NT2/D1 (cell line): Measurements from ENCODE around the gene SCAPER.
"Not testable (repeated sequence)": the region's sequence is repeated elsewhere in the genome, so short reads cannot be mapped to it uniquely, and the experiment has no call there.

ENCODE experiments used
- DNase-seq: peaks from one replicate; pipeline ENCODE4 v3.0.0-alpha.2; 2011; ENCODE audit warnings: low read depth, low spot score
- H3K27me3 ChIP-seq: 2 replicates; pipeline ENCODE4 v1.6.0; 2011; ENCODE audit warnings: mild to moderate bottlenecking; ENCODE audit not compliant: insufficient read length, insufficient read depth
- H3K36me3 ChIP-seq: 2 replicates; pipeline ENCODE4 v1.6.1; 2011; ENCODE audit warnings: mild to moderate bottlenecking, low read length, mixed read lengths; ENCODE audit not compliant: insufficient read depth, insufficient read length
- H3K4me1 ChIP-seq: 2 replicates; pipeline ENCODE4 v1.5.1; 2011; ENCODE audit not compliant: insufficient read depth, insufficient read length
- H3K4me3 ChIP-seq: 2 replicates; pipeline ENCODE4 v1.5.1; 2011; ENCODE audit warnings: low read depth; ENCODE audit not compliant: insufficient read length
- H3K9ac ChIP-seq: 2 replicates; pipeline ENCODE4 v1.6.0; 2011; ENCODE audit warnings: low read depth; ENCODE audit not compliant: insufficient read length
- H3K9me3 ChIP-seq: 2 replicates; pipeline ENCODE4 v1.5.1; 2011; ENCODE audit warnings: mild to moderate bottlenecking, low read length; ENCODE audit not compliant: insufficient read depth
- SUZ12 ChIP-seq: IDR thresholded peaks from 2 replicates; pipeline ENCODE4 v1.6.1; 2011; ENCODE audit not compliant: insufficient read length, insufficient read depth; ENCODE audit errors: extremely low read depth
- YY1 ChIP-seq: IDR thresholded peaks from 2 replicates; pipeline ENCODE4 v1.6.1; 2011; ENCODE audit not compliant: insufficient read length, insufficient read depth
- ZNF274 ChIP-seq: IDR thresholded peaks from 2 replicates; pipeline ENCODE4 v1.6.1; 2011; ENCODE audit warnings: mild to moderate bottlenecking, low read depth, low read length

The SCAPER gene

DNA sequence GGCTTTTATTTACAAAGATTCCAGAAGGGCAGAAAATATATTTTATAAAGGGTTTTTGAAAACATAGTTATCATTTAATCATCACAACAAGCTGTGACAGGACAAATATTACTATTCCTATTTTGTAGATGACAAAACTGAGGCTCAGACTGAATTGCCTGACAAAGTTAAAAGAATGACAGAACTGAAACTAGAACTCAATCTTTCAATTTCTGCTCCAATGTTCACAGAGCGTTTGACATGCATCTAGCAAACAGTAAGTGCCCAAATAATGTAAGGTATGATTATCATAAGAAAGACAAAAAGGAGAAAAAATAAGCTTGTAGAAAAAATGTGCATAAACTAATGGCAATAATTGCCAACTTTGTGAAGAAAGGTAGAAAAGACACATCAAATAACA lies 61.9 kb downstream of the SCAPER start:
- Histone ChIP-seq H3K4me3 (no peak overlapping the region), H3K9me3 (no peaks in the 10 kb centered on the region), H3K9ac (no peak overlapping the region), H3K4me1 (no peaks in the 10 kb centered on the region), H3K36me3 (no peaks in the 10 kb centered on the region), H3K27me3 (no peaks in the 10 kb centered on the region)
- TF ChIP-seq ZNF274, result no peak
- no peak for TF ChIP-seq YY1
- no peak for TF ChIP-seq SUZ12
- DNase-seq, result no peak

DNA sequence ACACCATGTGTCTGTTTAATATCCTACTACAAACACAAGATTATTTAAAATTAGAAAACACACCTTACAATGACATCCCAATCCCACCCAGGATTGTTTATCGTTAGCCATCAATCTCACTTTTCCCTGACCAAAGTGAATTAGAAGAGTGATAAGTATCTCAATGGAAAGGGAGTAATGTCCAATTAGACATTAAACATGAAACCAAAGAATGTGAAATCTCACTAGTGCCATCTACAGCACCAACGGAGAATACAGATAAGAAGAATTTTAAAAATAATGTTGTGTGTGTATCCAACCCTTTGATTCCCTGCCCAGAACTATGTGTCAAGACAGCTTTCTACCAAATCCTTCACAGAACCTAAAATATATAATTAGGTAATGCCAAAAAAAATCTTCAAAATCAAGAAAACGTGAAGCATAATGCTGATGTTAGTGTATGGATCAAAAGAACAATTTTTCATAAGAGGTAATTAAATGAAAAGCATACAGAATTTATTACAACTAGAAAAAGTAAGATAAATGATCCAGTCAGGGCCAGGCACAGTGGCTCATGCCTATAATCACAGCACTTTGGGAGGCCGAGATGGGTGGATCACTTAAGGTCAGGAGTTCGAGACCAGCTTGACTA lies 64.2 kb downstream of the SCAPER start:
- no peak overlapping the region for H3K4me3 ChIP-seq
- H3K36me3 ChIP-seq, result no peaks in the 10 kb centered on the region
- no peaks in the 10 kb centered on the region for H3K27me3 ChIP-seq
- H3K9ac ChIP-seq, result no peak overlapping the region
- TF ChIP-seq SUZ12 (no peak), ZNF274 (no peak), YY1 (no peak)
- DNase-seq, result no peak
- H3K9me3 ChIP-seq, result no peaks in the 10 kb centered on the region
- H3K4me1 ChIP-seq, result no peaks in the 10 kb centered on the region

DNA sequence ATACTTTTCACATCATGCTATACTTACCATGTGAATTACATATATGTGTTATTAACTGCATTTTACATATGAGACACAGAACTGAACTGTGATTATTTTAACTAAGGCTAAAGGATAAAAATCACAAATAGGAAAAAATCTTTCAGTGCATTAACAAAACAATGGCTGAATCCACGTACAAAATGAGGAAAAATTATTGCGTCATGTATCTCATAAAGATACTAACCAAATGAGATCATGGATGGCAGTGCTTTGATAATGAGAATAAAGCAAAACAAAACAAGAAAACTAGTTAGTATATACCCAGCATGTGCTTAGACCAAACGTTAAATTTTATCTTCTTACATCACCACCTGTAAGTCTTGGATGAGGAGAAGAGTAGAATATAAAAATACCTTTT lies 66.0 kb downstream of the SCAPER start:
- Histone ChIP-seq H3K9me3 (no peaks in the 10 kb centered on the region), H3K4me1 (no peaks in the 10 kb centered on the region), H3K9ac (no peak overlapping the region), H3K36me3 (no peaks in the 10 kb centered on the region), H3K4me3 (no peak overlapping the region), H3K27me3 (no peaks in the 10 kb centered on the region)
- TF ChIP-seq SUZ12, result no peak
- no peak for TF ChIP-seq ZNF274
- TF ChIP-seq YY1, result no peak
- no peak for DNase-seq

DNA sequence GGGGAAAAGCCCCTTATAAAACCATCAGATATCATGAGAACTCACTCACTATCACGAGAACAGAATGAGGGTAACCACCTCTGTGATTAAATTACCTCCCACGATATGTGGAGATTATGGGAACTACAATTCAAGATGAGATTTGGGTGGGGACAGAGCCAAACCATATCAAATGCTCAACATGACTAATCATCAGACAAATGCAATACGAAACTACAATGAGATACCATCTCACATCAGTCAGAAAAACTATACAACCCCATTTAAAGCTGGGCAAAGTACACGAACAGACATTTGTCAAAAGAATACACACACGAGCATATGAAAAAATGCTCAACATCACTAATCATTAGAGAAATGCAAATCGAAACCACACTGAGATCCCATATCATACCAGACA lies 67.7 kb downstream of the SCAPER start:
- TF ChIP-seq YY1 (no peak), ZNF274 (no peak), SUZ12 (no peak)
- H3K9me3 ChIP-seq, result no peaks in the 10 kb centered on the region

DNA sequence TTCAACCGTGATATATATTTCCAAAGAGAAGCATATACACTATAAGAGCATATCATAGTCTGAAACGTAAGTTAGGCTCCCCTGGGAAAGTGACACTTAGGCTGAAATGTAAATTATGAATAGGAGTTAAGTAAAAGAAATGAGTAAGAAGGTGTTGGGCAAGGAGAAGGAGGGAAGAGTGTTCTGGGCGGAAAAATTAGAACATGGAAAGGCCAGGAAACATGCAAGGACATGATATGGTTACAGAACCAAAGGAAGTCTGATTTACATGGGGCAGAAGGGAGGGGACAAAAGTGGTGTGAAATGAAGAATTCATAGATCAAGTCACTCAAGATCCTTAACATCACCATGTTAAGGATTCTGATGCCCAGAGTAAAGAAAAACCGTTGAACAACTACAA lies 75.2 kb downstream of the SCAPER start:
- TF ChIP-seq ZNF274 (no peak), YY1 (no peak), SUZ12 (no peak)
- no peak for DNase-seq
- H3K4me3 ChIP-seq, result no peak overlapping the region
- no peaks in the 10 kb centered on the region for H3K36me3 ChIP-seq
- H3K9me3 ChIP-seq, result no peaks in the 10 kb centered on the region
- no peaks in the 10 kb centered on the region for H3K27me3 ChIP-seq
- no peak overlapping the region for H3K9ac ChIP-seq
- no peaks in the 10 kb centered on the region for H3K4me1 ChIP-seq

More for the DNA sequence above, 67.7 kb downstream of the SCAPER start:
- no peak for DNase-seq
- Histone ChIP-seq H3K4me3 (no peak overlapping the region), H3K9ac (no peak overlapping the region), H3K36me3 (no peaks in the 10 kb centered on the region), H3K27me3 (no peaks in the 10 kb centered on the region), H3K4me1 (no peaks in the 10 kb centered on the region)

DNA sequence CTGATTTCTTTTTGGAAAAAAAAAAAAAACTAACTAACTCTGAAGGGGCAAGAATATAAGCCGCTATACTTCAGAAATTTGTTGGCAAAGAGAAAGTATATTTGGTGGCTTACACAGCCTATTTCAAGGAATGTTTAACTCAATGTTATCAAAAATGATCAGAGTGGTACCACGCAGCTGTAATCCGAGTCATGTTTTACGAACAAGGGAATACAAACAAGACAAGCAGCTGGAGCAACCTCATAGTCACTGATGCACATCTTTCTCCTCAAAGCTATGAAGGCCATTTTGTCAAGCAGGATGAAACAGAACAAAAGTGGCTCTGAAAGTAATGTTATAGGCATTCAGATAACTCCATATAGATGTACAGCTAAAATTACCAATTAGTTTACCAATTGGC lies 81.2 kb downstream of the SCAPER start:
- Histone ChIP-seq H3K9ac (no peak overlapping the region), H3K36me3 (no peaks in the 10 kb centered on the region), H3K27me3 (no peaks in the 10 kb centered on the region), H3K9me3 (no peaks in the 10 kb centered on the region; the same call in 1 of the 2 replicates), H3K4me3 (no peak overlapping the region), H3K4me1 (no peaks in the 10 kb centered on the region)
- DNase-seq, result no peak
- TF ChIP-seq YY1, result no peak

DNA sequence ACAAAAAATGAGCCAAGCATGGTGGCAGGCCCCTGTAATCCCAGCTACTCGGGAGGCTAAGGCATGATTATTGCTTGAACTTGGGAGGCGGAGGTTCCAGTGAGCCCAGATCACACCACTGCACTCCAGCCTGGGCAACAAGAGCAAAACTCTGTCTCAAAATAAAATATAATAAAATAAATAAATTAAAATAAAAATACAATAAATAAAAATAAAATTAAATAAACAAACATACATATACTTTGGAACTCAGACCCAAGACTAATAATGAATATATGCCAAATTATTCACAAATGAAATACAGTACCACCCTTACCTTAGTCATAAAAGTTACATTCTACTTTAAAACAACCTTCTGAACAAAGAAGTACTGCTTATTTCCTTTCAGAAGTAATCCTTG lies 81.8 kb downstream of the SCAPER start:
- no peak overlapping the region for H3K9ac ChIP-seq
- no peaks in the 10 kb centered on the region for H3K36me3 ChIP-seq
- no peak for DNase-seq
- no peaks in the 10 kb centered on the region for H3K4me1 ChIP-seq
- H3K9me3 ChIP-seq, result no peaks in the 10 kb centered on the region; the same call in none of the 2 replicates
- TF ChIP-seq YY1 (no peak), SUZ12 (no peak), ZNF274 (no peak)
- no peaks in the 10 kb centered on the region for H3K27me3 ChIP-seq
- H3K4me3 ChIP-seq, result no peak overlapping the region

DNA sequence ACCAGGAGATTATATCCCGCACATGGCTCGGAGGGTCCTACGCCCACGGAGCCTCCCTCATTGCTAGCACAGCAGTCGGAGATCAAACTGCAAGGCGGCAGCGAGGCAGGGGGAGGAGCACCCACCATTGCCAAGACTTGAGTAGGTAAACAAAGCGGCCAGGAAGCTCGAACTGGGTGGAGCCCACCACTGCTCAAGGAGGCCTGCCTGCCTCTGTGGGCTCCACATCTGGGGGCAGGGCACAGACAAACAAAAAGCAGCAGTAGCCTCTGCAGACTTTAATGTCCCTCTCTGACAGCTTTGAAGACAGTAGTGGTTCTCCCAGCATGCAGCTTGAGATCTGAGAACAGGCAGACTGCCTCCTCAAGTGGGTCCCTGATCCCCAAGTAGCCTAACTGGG lies 86.2 kb downstream of the SCAPER start:
- H3K4me1 ChIP-seq, H3K9ac ChIP-seq, H3K9me3 ChIP-seq, H3K4me3 ChIP-seq, DNase-seq, H3K27me3 ChIP-seq, H3K36me3 ChIP-seq: not testable (repeated sequence)
